Activated CD8-positive, alpha-beta memory T cell treated with anti-CD3 and anti-CD28 coated beads, Interleukin-2, amount 50 U/mL, for 48 hours (primary cell): Measurements from ENCODE around the gene CSTF3.
"Not testable (repeated sequence)": the region's sequence is repeated elsewhere in the genome, so short reads cannot be mapped to it uniquely, and the experiment has no call there.

Source experiments
- DNase-seq: peaks from one replicate; pipeline ENCODE4 v3.0.0-alpha.2; 2020

The CSTF3 gene

DNA sequence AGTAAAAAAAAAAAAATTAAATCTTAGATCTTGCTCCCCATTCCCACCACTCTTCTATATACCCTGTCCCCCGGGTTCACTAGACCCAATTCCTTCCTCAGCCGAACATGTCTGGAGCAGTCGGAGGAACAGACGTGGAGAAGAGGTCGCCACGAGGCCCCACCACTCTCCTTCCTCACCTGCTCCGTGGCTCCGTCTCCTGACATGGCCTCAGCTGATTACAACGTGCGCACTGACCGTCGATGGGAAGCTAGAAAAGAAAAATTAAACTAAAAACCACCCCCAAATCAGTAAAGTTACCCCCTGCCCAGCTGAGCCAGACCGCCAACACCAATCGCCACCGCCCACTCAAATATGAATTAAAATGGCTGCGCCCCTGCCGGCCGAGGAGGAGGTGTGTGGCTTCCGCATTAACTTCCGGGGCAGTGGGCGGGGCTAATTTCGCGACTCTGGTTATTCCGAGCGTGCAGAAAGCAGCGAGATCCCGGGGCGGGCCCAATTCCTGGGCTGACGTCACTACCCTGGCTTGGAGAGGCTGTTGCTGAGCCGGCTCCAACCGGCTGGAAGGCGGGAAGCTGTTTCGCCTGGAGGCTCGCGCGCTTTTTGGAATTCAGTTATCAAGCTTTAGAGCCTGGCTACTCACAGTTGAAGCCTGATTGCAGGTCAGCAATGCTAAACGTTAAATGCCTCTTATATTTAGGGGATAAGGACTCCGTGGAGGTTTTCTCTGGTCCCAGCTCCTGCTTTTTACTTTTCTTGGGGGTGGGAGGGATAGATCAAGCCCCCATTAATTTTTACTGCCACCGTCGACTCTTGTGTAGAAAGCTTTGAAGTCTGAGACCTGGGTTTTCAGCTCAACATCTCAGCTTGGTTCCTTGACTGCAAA, at the start of gene CSTF3:
CSTF3 (minus strand) TSS at position 361 of the 886 bp plus-strand sequence; CDS start at position 206, 155 bp downstream.
- peak; percentile 98 for DNase-seq

- DNase-seq: no peak
These were observed 46.9 kb upstream of the CSTF3 start for GRCh38 chr11:33208150-33208549.

DNA sequence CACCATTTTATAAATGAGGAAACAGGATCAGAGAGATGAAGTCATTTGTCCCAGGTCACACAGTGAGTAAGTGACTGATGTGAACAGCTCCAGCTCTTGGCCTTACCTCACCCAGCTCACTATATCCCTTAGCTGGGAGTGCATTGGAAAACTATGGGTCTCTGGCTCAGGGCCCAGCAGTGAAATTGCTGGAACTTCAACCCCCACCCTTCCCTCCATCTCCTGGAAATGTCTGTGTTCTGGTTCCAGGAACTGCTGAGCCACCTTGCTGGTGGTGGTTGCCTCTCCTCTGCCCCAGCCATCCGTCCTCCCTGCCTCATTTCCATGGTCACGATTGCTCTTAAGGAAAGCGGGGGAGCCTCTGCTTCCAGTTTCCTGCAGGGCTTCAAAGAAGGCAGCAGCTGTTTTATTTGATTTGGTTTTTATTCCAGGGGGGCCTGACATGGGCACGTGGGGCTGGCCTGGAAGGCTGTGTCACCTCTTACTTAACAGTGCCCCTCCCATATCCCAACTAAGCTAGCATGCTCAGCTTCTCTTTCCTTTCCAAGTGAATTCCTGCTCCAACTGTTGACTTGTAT, 46.2 kb upstream of the CSTF3 start:
- DNase-seq: no peak

- no peak for DNase-seq
These were observed 36.8 kb upstream of the CSTF3 start for GRCh38 chr11:33197915-33198727.

GRCh38 chr11:33195462-33196173, 34.3 kb upstream of the CSTF3 start:
- DNase-seq: no peak

DNA sequence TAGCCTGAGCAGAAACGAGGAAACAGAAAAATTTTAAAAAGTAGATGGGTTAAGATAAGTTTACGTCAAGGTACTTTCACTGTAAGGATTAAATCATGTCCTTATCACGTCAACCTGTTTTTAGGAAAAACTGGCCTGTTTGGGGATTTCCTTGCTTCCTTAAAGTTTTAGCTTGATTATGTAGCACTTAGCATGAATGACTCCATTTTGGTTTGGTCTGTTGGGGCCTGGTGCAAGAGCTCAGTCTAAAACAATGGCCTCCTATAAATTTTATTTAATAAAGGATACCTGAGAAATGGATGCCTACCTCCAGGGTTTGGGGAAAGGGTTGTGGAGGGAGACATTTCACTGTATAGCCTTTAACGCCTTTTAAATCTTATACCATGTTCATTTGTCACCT, 33.2 kb upstream of the CSTF3 start:
- no peak for DNase-seq

- no peak for DNase-seq
These were observed 30.2 kb upstream of the CSTF3 start for GRCh38 chr11:33191467-33191866.

DNA sequence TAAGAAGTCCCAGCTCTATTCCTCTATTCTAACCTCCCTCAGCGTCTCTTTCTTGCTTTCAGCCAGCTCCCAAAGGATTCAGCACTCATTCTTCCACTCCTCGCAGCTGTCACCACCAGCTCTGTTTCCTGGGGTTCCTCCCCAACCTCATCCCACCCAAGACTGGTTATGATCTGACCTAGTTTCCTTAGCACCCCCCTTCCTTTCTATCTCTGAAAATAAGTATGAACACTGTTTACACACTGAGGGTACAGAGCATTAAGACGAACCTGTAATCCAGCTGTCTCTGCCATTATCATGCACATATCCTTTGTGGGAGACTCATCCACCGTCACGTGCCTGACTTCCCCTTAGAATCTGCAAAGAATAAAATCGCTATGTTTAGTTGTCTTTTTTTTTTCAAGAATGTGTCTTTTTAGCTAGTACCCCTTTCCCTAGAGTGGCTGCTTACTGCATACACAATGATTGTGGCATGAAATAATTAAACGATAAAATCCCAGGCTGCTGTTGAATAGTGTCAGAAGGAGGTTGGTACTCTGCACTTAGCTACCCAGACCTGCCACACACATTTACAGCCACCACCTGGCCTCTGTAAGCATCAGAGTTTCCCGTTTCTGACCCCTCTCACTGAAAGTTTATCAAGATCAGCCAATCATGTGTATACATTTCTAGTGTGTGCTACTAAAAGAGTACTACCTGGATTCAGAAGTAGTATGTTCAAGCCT, 26.9 kb upstream of the CSTF3 start:
- DNase-seq: no peak

DNA sequence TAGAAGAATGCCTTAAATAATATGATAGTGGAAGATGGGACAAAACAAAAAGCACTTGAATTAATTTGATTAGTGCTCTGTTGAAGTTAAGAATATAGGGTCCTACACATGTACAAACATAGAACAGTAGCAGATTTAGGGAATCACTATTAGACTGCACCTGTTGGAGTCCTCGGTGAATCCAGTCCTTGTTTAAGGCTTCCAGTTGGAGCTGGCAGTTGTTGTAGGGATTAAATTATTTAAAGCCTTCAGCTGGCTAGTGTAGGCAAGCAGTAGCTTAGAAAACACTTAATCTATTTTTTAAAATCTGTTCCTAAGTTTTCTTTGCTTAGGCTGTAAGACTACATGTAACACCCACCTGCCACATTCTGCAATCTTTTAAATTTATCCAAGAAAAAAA, 24.5 kb upstream of the CSTF3 start:
- no peak for DNase-seq

- no peak for DNase-seq
These were observed 21.1 kb upstream of the CSTF3 start for GRCh38 chr11:33182246-33182878.

DNA sequence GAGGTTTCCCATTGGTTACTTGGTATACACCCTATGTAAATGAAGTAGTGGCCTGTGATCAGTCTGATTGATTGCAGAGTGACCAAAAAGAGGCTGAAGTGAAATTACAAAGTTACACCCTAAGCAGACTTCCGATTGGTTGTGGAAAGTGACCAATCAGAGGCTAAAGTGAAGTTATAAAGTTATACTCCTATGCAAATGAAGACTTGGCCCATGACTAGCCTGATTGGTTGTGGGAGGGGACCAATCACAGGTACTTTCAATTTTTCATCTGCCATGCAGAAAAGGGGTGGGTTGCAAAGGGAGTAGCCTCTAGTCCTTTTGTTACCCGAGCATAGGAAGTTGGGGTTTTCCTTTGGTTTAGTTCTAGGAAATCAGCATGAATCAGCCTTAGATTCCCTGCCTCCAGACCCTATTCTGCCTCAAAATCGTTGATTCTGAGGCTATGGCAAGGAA, 18.1 kb upstream of the CSTF3 start:
- no peak for DNase-seq

DNA sequence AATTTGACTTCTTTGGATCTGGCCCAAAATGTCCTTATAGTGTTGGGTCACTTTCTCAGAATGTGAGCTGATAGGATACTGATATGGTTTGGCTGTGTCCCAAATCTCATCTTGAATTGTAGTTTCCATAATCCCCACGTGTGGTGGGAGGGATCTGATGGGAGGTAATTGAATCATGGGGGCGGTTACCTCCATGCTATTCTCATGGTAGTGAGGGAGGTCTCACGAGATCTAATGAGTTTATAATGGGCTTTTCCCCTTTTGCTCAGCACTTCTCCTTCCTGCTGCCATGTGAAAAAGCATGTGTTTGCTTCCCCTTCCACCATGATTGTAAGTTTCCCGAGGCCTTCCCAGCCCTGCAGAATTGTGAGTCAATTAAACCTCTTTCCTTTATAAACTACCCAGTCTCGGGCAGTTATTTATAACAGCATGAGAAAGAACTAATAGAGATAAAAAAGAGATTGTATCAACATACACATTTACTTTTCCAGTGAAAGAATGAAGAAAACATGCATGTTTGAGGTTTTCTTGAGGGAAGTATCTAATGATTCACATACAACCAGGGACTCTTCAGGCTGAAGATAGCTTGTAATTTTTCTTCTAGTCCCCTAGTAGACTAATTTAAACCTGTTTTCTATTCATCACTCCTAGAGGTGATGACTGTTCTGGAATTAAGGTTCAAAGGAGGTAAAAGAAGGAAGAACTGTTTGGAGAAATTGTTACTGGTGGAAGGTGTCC, 17.3 kb upstream of the CSTF3 start:
- DNase-seq: no peak

DNA sequence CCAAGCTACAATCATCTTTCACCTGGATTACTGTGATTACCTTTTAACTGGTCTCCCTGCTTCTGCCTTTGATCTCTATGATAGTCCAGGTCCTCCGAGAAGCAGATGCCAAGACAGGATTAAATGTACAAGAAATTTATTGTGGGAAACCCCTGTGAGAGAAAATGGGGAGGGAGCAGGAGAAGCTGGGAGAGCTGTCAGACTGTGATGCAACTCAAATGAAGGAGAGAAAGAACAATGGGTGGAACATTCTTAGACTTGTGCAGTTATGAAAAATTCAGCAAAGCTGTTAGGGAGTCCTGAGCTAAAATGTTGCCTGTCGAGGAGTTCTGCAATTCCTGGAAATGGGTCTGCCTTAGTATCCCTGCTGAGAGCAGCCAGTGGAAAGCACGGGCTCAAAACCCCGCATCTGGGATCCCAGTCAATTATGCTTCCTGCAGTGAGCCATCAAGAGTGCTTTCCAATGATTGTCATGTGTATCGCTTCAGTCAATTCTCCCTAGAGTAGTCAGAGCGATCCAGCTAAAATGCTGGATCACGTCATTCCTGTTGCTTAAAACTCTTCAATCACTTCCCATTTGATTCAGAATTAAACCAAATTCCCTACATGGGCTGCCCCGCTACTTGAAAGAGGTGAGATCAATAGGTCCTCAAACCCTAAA, 16.5 kb upstream of the CSTF3 start:
- no peak for DNase-seq

GRCh38 chr11:33176760-33177159, 15.5 kb upstream of the CSTF3 start:
- not testable (repeated sequence) for DNase-seq

DNA sequence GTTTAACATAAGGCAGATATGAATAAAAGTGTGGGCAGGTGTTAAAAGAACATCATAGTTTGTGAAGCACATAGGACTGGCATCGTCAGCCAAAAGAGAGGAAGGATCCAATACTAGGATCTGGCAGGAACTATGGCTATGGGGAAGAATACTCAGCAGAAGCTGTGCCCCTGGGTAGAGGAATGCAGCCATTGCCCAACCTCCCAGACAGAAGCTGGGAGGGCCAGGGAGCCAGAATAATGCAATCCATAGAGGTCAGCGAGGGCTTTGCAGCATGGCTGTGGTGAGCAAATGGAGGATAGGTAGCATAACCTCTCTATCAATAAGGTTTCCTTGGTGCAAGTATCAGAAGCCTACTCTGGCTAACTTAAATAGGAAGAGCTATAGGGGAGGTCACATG, 11.7 kb upstream of the CSTF3 start:
- no peak for DNase-seq

DNA sequence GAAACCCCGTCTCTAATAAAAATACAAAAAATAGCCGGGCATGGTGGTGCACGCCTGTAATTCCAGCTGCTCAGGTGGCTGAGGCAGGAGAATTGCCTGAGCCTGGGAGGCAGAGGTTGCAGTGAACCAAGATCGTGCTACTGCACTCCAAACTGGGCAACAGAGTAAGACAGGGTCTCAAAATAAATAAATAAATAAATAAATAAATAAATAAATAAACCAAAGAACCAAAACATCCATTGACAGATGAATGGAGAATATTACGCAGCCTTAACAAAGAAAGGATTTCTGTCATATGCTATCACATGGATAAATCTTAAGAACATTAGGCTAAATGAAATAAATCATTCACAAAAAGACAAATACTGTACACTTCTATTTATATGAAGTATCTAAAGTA, 11.1 kb upstream of the CSTF3 start:
- no peak for DNase-seq

GRCh38 chr11:33171251-33171650, 10.0 kb upstream of the CSTF3 start:
- DNase-seq: no peak

DNA sequence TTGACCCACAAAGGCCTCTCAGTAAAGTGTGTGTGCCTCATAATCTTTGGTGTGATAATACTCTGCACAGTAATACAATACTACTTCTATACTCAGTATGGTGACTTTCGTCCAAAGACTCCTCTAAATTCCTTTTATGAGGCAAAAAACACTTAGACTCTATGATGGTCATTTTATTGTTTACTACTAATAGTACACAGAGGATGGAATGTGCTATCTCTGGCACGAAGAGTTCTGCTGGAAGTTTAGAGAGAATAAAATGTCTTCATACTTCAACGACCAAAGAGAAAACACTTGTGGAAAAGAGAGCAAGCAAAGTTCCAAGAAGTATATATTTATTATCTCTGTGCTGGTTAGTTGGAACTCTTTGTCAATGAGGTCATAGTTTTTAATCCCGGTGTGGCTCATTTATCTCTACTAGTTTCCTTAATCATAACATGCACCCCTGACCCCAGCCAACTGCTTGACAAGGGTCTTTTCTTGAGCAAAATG, 7.5 kb upstream of the CSTF3 start:
- no peak for DNase-seq

DNA sequence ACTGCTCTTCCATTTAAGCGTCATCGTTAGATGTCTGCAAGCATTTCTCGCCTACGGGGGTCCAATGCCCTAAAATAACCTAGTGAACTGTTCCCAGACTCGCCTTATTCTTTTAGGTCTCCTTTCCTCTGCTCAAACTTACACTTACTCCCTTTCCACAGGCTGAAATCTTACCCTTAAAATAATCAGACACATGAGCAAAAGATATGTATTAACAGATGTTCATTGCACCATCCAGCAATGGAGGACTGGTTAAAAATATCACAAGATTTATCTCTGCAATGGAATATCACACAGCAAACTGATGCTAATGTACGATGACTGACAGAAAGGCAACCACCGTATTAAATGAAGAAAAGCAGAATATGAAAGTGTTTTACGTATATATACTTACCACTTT, 1.6 kb upstream of the CSTF3 start:
- no peak for DNase-seq

DNA sequence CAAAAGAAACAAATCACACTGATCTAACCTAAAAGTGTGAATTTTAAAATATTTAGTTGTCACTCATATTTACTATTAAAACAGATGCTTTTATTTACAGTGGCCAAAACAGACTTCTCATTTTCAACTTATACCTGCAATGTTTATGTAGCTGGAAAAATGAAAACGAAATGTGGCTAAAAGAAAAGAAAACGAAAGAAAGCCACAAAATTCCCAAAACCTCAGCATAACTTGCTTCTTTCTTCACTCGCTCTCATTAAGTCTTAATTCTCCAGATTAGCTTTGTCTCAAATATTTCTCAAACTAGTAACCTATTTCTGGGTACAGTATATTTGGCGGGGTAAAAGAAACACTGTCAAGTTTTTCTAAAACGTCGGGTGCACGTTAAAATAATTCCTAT, 693 bp downstream of the CSTF3 start:
- no peak for DNase-seq
